ENCODE data around the gene AHCYL2. TPM values are rescaled to one million over a fixed set of nuclear protein-coding genes. Genes with fewer than 3 reads are reported as not detected.

Gene AHCYL2
- total RNA-seq, 1 donor from 2014 or later: 14.7 TPM

DNA sequence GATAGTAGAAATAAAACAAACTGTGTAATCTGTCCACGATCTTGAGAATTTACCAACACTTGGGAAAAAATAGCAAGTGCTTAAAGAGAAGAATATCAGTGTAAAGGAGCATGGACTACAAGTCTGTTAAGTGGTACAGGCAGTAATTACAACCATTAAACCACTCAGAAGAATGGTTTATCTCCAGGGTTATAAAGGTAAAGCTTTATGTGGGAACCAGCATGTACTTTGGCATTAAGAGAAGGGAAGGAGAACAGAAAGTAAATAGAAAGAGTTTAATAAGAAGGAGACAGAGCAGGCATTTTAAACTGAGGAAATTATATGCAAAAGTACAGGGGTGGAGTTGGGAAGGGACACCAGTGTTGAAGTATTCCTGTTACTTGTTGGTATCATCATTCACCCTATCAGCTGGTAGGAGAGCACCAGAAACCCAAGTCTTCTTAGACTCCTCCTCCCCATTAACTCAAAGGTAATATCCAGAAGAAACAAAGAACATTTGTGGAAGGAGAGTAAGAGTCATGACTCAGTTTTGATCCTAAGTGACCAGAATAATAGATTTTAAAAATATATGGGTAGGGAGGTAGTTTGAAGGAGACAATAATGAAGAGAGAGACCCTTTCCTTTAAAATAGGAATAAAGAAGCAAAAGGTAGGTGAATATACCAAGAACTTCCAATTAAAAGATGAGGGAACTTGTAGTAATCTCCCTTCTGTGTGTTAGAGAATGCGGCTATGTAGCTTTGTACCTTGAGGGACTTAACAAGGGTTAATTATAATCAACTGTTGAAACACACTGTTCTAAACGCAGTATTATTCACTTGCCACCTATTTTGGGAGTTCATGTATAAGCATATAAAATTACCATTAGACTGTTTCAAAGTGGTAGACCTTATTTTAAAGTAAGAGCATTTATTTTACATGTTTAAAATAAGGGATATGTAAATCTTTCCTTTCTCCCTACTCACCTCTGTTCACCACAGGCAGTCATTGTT is 117.3 kb downstream of the AHCYL2 start:
- Mint-ChIP-seq H3K27me3 (ENCODE audit: low read depth, unreplicated experiment) (no peaks in the 10 kb centered on the region), H3K36me3 (ENCODE audit: low read depth, unreplicated experiment) (peaks cover 2% of the 10 kb centered on the region), H3K4me1 (ENCODE audit: low read depth, unreplicated experiment) (peaks cover 10% of the 10 kb centered on the region), H3K4me3 (ENCODE audit: unreplicated experiment) (no peak overlapping the region), H3K9me3 (ENCODE audit: unreplicated experiment) (no peaks in the 10 kb centered on the region), H3K27ac (ENCODE audit: unreplicated experiment) (no peak overlapping the region)
- Histone ChIP-seq H3K79me2 (ENCODE audit: insufficient read depth, low read length) (no peaks in the 10 kb centered on the region), H2AFZ (ENCODE audit: low read depth, low read length) (no peak overlapping the region), H3K27me3 (ENCODE audit: insufficient read depth, low read length) (no peaks in the 10 kb centered on the region), H3K36me3 (ENCODE audit: insufficient read depth, low read length) (no peaks in the 10 kb centered on the region), H3K9me3 (ENCODE audit: insufficient read depth, low read depth, low read length) (no peaks in the 10 kb centered on the region), H3K9ac (ENCODE audit: low read length) (no peak overlapping the region), H3K4me3 (ENCODE audit: insufficient read depth, low read depth, low read length) (no peak overlapping the region), H3K4me1 (ENCODE audit: insufficient read depth, low read length) (peaks cover 3% of the 10 kb centered on the region), H3K27ac (ENCODE audit: low read depth, low read length) (no peak overlapping the region), H4K20me1 (ENCODE audit: insufficient read depth, low read length) (no peaks in the 10 kb centered on the region), H3K4me2 (ENCODE audit: low read length) (no peak overlapping the region)
- TF ChIP-seq, protein P1, sequence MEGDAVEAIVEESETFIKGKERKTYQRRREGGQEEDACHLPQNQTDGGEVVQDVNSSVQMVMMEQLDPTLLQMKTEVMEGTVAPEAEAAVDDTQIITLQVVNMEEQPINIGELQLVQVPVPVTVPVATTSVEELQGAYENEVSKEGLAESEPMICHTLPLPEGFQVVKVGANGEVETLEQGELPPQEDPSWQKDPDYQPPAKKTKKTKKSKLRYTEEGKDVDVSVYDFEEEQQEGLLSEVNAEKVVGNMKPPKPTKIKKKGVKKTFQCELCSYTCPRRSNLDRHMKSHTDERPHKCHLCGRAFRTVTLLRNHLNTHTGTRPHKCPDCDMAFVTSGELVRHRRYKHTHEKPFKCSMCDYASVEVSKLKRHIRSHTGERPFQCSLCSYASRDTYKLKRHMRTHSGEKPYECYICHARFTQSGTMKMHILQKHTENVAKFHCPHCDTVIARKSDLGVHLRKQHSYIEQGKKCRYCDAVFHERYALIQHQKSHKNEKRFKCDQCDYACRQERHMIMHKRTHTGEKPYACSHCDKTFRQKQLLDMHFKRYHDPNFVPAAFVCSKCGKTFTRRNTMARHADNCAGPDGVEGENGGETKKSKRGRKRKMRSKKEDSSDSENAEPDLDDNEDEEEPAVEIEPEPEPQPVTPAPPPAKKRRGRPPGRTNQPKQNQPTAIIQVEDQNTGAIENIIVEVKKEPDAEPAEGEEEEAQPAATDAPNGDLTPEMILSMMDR (IDR thresholded peaks at IDR 0.05; ENCODE audit: insufficient read depth, low read depth, low read length): no peak
- DNase-seq (ENCODE audit: low read depth): no peak
- FAIRE-seq: no peak

DNA sequence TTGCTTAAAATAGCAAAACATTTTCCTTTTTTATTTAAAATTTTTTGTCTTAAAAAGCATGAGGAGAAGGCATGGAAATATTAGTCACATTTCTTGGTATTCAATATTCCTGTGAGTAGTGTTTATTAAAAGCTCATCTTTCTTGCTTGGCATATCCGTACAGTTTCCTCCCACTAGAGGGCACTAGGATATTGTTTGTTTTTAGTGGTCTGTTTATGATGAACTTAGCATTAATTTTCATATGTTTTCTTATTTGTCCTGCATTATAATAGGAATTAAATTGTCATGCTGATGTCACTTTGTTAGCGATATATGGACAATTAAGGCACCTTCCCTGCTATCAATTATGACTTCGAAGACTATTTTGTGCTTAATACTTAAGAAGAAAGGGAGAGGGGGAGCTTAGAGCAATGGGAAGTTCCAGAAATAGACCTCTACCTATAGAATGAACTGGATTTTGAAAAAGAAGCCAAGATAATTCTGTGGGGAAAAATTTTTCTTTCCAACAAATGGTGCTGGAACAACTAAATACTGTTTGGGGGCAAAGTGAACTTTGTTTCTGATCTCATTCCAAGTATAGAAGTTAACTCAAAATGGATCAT is 118.4 kb downstream of the AHCYL2 start:
- Histone ChIP-seq H3K36me3 (ENCODE audit: insufficient read depth, low read length) (no peaks in the 10 kb centered on the region), H4K20me1 (ENCODE audit: insufficient read depth, low read length) (no peaks in the 10 kb centered on the region), H3K9ac (ENCODE audit: low read length) (no peak overlapping the region), H3K27ac (ENCODE audit: low read depth, low read length) (no peak overlapping the region), H3K4me1 (ENCODE audit: insufficient read depth, low read length) (peaks cover 3% of the 10 kb centered on the region), H3K4me2 (ENCODE audit: low read length) (no peak overlapping the region), H3K27me3 (ENCODE audit: insufficient read depth, low read length) (no peaks in the 10 kb centered on the region), H3K9me3 (ENCODE audit: insufficient read depth, low read depth, low read length) (no peaks in the 10 kb centered on the region), H3K4me3 (ENCODE audit: insufficient read depth, low read depth, low read length) (no peak overlapping the region), H3K79me2 (ENCODE audit: insufficient read depth, low read length) (no peaks in the 10 kb centered on the region), H2AFZ (ENCODE audit: low read depth, low read length) (no peak overlapping the region)
- DNase-seq (ENCODE audit: low read depth) (peak; percentile 19), FAIRE-seq (no peak)
- Mint-ChIP-seq H3K4me1 (ENCODE audit: low read depth, unreplicated experiment) (peaks cover 10% of the 10 kb centered on the region), H3K27me3 (ENCODE audit: low read depth, unreplicated experiment) (no peaks in the 10 kb centered on the region), H3K4me3 (ENCODE audit: unreplicated experiment) (no peak overlapping the region), H3K27ac (ENCODE audit: unreplicated experiment) (no peak overlapping the region), H3K9me3 (ENCODE audit: unreplicated experiment) (no peaks in the 10 kb centered on the region), H3K36me3 (ENCODE audit: low read depth, unreplicated experiment) (peaks cover 2% of the 10 kb centered on the region)
- TF ChIP-seq EZH2 (IDR thresholded peaks at IDR 0.05; ENCODE audit: insufficient read depth, low read length): no peak
- TF ChIP-seq, protein P1 (IDR thresholded peaks at IDR 0.05; ENCODE audit: insufficient read depth, low read depth, low read length): peak; percentile 73

Measured in astrocyte (in vitro differentiated cells and primary cell).